Measurements from ENCODE around the gene TRIM17.

GRCh38 chr1:228359613-228360532 is 56.8 kb downstream of the TRIM17 start:
- no peak for TF ChIP-seq CTCF (IDR thresholded peaks at IDR 0.05)
- TF ChIP-seq POLR2AphosphoS5 (IDR thresholded peaks at IDR 0.05): no peak
- no peak for TF ChIP-seq POLR2A (IDR thresholded peaks at IDR 0.05)
- no peak for TF ChIP-seq EP300 (IDR thresholded peaks at IDR 0.05)
